ENCODE measurements around the gene DERL2. TPM values are rescaled to one million over a fixed set of nuclear protein-coding genes. Genes with fewer than 3 reads are reported as not detected.

Gene DERL2
- total and polyA plus RNA-seq, 9 of the 15 experiments (the other 6 are each of a cell fraction or from before 2014, with no cell fraction given), result 11.5 to 105 (median 30.7) TPM

GRCh38 chr17:5466295-5466694, 19.7 kb downstream of the DERL2 start:
- Histone ChIP-seq H3K4me3 (no peak overlapping the region), H3K79me2 (ENCODE audit: control insufficient read depth, insufficient read depth, low read length) (peaks cover 66% of the 10 kb centered on the region), H3K27ac (ENCODE audit: extremely low read depth, low read depth, low read length) (no peak overlapping the region), H3K4me2 (ENCODE audit: insufficient read depth, low read length) (peak overlapping the region; percentile 93), H4K20me1 (replicated peaks; ENCODE audit: control insufficient read depth, insufficient read depth, low read length) (0 out of 2 replicates have a peak, but pooled peaks cover 2% of the 10 kb centered on the region), H3K9me3 (replicated peaks; ENCODE audit: control insufficient read depth, insufficient read depth, low read depth, low read length) (no peaks in the 10 kb centered on the region), H3K9ac (ENCODE audit: insufficient read depth in 1 of 2, low read depth in 2 of 2, low read length in 2 of 2) (peak overlapping the region in 1 of 2 experiments; percentile 83; a peak in 1 of 4 replicates), H3K27me3 (ENCODE audit: control insufficient read depth in 2 of 2, insufficient read depth in 2 of 2, low read length in 2 of 2) (no peaks in the 10 kb centered on the region), H3K9me1 (ENCODE audit: control insufficient read depth, insufficient read depth, low read length) (no peaks in the 10 kb centered on the region), H2AFZ (ENCODE audit: low read depth, low read length) (no peak overlapping the region), H3K36me3 (ENCODE audit: control insufficient read depth, insufficient read depth, low read length) (peaks cover 38% of the 10 kb centered on the region; the same call in 2 of the 3 replicates), H3K4me1 (replicated peaks in 1 of 2; ENCODE audit: control insufficient read depth in 2 of 2, insufficient read depth in 2 of 2, low read length in 2 of 2) (peaks cover 4 to 6% of the 10 kb centered on the region in 2 experiments; a peak in 4 of 5 replicates)
- ChIA-PET POLR2A (interaction anchor here (0.6 to 1.6 kb wide), 3 partner anchors 12 to 825 kb away, joined by 3 to 5 read pairs (median 4); no protein-coding TSS in a partner anchor), CTCF (ENCODE audit: low intra/inter-chr PET ratio) (no interaction called here)
- ATAC-seq (no peak), DNase-seq (ENCODE audit: extremely low read depth in 1 of 4, low spot score in 3 of 4) (no peak), FAIRE-seq (no peak)
- 77% methylated on average over 4 of the region's 4 CpGs for WGBS (ENCODE audit: insufficient coverage, low coverage, missing lambda C conversion rate)
- no TSS peak for BruUV-seq (replicated peaks)
- TF ChIP-seq PHF21A (IDR thresholded peaks at IDR 0.05; ENCODE audit: borderline replicate concordance, low read depth), result no peak
- TF ChIP-seq, protein P1, sequence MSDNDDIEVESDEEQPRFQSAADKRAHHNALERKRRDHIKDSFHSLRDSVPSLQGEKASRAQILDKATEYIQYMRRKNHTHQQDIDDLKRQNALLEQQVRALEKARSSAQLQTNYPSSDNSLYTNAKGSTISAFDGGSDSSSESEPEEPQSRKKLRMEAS (CRISPR knock-in tag; IDR thresholded peaks at IDR 0.05), result no peak
- no peak for TF ChIP-seq ETV1 (tag; conservative IDR thresholded peaks at IDR 0.05; ENCODE audit: low read depth)
- no peak for TF ChIP-seq MIER1 (IDR thresholded peaks at IDR 0.05; ENCODE audit: low read depth)
- no peak for TF ChIP-seq KDM5B (IDR thresholded peaks at IDR 0.05; ENCODE audit: insufficient replicate concordance, low read depth, low read length)
- no peak for TF ChIP-seq MCM7 (IDR thresholded peaks at IDR 0.05)
- no peak for TF ChIP-seq HNRNPUL1 (IDR thresholded peaks at IDR 0.05; ENCODE audit: low read length)
- TF ChIP-seq MCM3 (IDR thresholded peaks at IDR 0.05), result no peak
- TF ChIP-seq JUNB (CRISPR knock-in tag; conservative IDR thresholded peaks at IDR 0.05), result no peak
- TF ChIP-seq, protein P2, sequence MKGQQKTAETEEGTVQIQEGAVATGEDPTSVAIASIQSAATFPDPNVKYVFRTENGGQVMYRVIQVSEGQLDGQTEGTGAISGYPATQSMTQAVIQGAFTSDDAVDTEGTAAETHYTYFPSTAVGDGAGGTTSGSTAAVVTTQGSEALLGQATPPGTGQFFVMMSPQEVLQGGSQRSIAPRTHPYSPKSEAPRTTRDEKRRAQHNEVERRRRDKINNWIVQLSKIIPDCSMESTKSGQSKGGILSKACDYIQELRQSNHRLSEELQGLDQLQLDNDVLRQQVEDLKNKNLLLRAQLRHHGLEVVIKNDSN (CRISPR knock-in tag; IDR thresholded peaks at IDR 0.05), result no peak
- no peak for TF ChIP-seq RAD21 (CRISPR knock-in tag; conservative IDR thresholded peaks at IDR 0.05 in 1 of 2, IDR thresholded peaks at IDR 0.05 in 1 of 2)
- TF ChIP-seq HNRNPK (IDR thresholded peaks at IDR 0.05; ENCODE audit: low read depth, low read length, poor library complexity, severe bottlenecking), result no peak
- TF ChIP-seq ELF4 (CRISPR knock-in tag; IDR thresholded peaks at IDR 0.05), result no peak
- TF ChIP-seq ZBED1 (IDR thresholded peaks at IDR 0.05), result no peak
- no peak for TF ChIP-seq PHF20 (IDR thresholded peaks at IDR 0.05; ENCODE audit: partially characterized antibody)
- no peak for TF ChIP-seq RBM22 (IDR thresholded peaks at IDR 0.05; ENCODE audit: low read depth, low read length, poor library complexity, severe bottlenecking)
- no peak for TF ChIP-seq MAFK (IDR thresholded peaks at IDR 0.05; ENCODE audit: low read length)
- TF ChIP-seq SMAD4 (CRISPR knock-in tag; conservative IDR thresholded peaks at IDR 0.05), result no peak
- TF ChIP-seq, protein P3, sequence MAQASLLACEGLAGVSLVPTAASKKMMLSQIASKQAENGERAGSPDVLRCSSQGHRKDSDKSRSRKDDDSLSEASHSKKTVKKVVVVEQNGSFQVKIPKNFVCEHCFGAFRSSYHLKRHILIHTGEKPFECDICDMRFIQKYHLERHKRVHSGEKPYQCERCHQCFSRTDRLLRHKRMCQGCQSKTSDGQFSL (CRISPR knock-in tag; IDR thresholded peaks at IDR 0.05), result no peak
- TF ChIP-seq, protein P3 (tag; IDR thresholded peaks at IDR 0.05), result no peak
- intact Hi-C loops (cut with micrococcal nuclease), result no loop called here
- in situ Hi-C loops (cut with MboI), result no loop called here
